ENCODE measurements around the gene EGFL6. TPM values are rescaled to one million over a fixed set of nuclear protein-coding genes. Genes with fewer than 3 reads are reported as not detected.

EGFL6 gene
- polyA plus RNA-seq, 2 of the 4 experiments (the other 2 are of a cell fraction) = not detected

- Histone ChIP-seq H3K4me2 (peak overlapping the region; percentile 51; the same call in 2 of the 3 replicates), H3K27ac (peak overlapping the region; percentile 72 to 80), H3K9me3 (no peaks in the 10 kb centered on the region), H3K4me1 (peaks cover 4% of the 10 kb centered on the region; the same call in 2 of the 3 replicates), H3K4me3 (no peak overlapping the region)
- CTCF ChIA-PET = interaction anchor here (0.6 to 4.4 kb wide), 33 partner anchors 10 to 848 kb away, joined by 3 to 39 read pairs (median 4); partner anchors contain the start of gene GEMIN8
- FAIRE-seq = peak; percentile 7
- peak; percentile 54 to 61; a peak in 4 of 6 replicates for ATAC-seq
- no peak for TF ChIP-seq ZFP36 (IDR thresholded peaks at IDR 0.05; ENCODE audit: borderline replicate concordance, partially characterized antibody)
- TF ChIP-seq TFCP2L1 (CRISPR knock-in tag; IDR thresholded peaks at IDR 0.05) = no peak
- no peak for TF ChIP-seq HMGXB4 (CRISPR knock-in tag; IDR thresholded peaks at IDR 0.05; ENCODE audit: borderline replicate concordance)
- TF ChIP-seq FOSL2 (IDR thresholded peaks at IDR 0.05) = no peak
- TF ChIP-seq FOSL2 (CRISPR knock-in tag; IDR thresholded peaks at IDR 0.05) = no peak
- no peak for TF ChIP-seq PBX3 (IDR thresholded peaks at IDR 0.05)
- TF ChIP-seq GATA3 (IDR thresholded peaks at IDR 0.05; ENCODE audit: borderline replicate concordance) = no peak
- TF ChIP-seq HEYL (CRISPR knock-in tag; IDR thresholded peaks at IDR 0.05) = no peak
- TF ChIP-seq ZC3H11A (IDR thresholded peaks at IDR 0.05) = no peak
- no peak for TF ChIP-seq REST (IDR thresholded peaks at IDR 0.05)
- no peak for TF ChIP-seq MAZ (IDR thresholded peaks at IDR 0.05; ENCODE audit: borderline replicate concordance, low read depth, low read length)
- no peak for TF ChIP-seq PHF8 (IDR thresholded peaks at IDR 0.05; ENCODE audit: borderline replicate concordance, low read depth)
- no peak for TF ChIP-seq ATOH8 (CRISPR knock-in tag; IDR thresholded peaks at IDR 0.05; ENCODE audit: low read depth)
- no peak for TF ChIP-seq NFE2L2 (conservative IDR thresholded peaks at IDR 0.05; ENCODE audit: low read length)
- no peak for TF ChIP-seq SMC3 (IDR thresholded peaks at IDR 0.05)
- no peak for TF ChIP-seq HOXB5 (CRISPR knock-in tag; IDR thresholded peaks at IDR 0.05)
- no peak for TF ChIP-seq CHD2 (IDR thresholded peaks at IDR 0.05; ENCODE audit: low read length, partially characterized antibody)
- TF ChIP-seq MAFK (IDR thresholded peaks at IDR 0.05; ENCODE audit: partially characterized antibody) = no peak
- POLR2A ChIA-PET = interaction anchor here (0.7 to 1.4 kb wide), 4 partner anchors 89 to 665 kb away, joined by 3 to 5 read pairs (median 4); partner anchors contain the start of genes GEMIN8, OFD1 and TRAPPC2
- 56% methylated on average over 9 of the region's 9 CpGs for WGBS (ENCODE audit: missing lambda C conversion rate)
- DNase-seq (ENCODE audit: low read depth in 1 of 2, low spot score in 1 of 2) = no peak
These were observed 76.2 kb downstream of the EGFL6 start for GRCh38 chrX:13645464-13646153.
